H1 (cell line): Measurements from ENCODE around the gene GALNT7. TPM values are rescaled to one million over a fixed set of nuclear protein-coding genes. Genes with fewer than 3 reads are reported as not detected.

Experiments used
- CTCF ChIA-PET: fragments of 300-600 bp; sonication (Branson Sonifier 250); formaldehyde crosslinking; loops from one replicate; lab custom pipeline; 2021; ENCODE audit not compliant: partially characterized antibody; lab: Charles Lee
- POLR2A ChIA-PET: fragments of 300-600 bp; sonication (Branson Sonifier 250); formaldehyde crosslinking; loops from one replicate; lab custom pipeline; 2021; ENCODE audit warnings: inconsistent platforms; ENCODE audit not compliant: partially characterized antibody; lab: Charles Lee
- DNase-seq, 2 experiments: peaks; one replicate each; pipeline versions ENCODE4 v3.0.0 to v3.0.0-alpha.2; 2010 to 2022; ENCODE audit warnings: low spot score in 2 of 2, low read depth in 1 of 2, mixed read lengths in 1 of 2
- FAIRE-seq: peaks from 2 replicates; lab custom pipeline; 2011; peaks lifted over from hg19 to GRCh38; lab: Jason Lieb, UNC
- H2AFZ ChIP-seq: 2 replicates; pipeline ENCODE4 v1.8.1; 2012; ENCODE audit warnings: low read length, inconsistent platforms
- H2AK5ac ChIP-seq: 2 replicates; pipeline ENCODE4 v1.6.1; 2013; ENCODE audit warnings: low read depth, low read length
- H2BK120ac ChIP-seq: replicated peaks from 2 replicates; pipeline ENCODE3; 2013; ENCODE audit warnings: low read depth, low read length, inconsistent platforms
- H2BK12ac ChIP-seq: 2 replicates; pipeline ENCODE4 v1.6.1; 2013; ENCODE audit warnings: low read depth, low read length
- H2BK15ac ChIP-seq: 2 replicates; pipeline ENCODE4 v1.6.1; 2013; ENCODE audit warnings: low read length
- H2BK20ac ChIP-seq: 2 replicates; pipeline ENCODE4 v1.6.1; 2013; ENCODE audit warnings: low read length
- H2BK5ac ChIP-seq: 2 replicates; pipeline ENCODE4 v1.6.1; 2013; ENCODE audit warnings: low read depth, low read length
- H3K14ac ChIP-seq: 2 replicates; pipeline ENCODE4 v1.6.1; 2013; ENCODE audit warnings: inconsistent platforms; ENCODE audit not compliant: insufficient read length
- H3K18ac ChIP-seq: 2 replicates; pipeline ENCODE4 v1.6.1; 2013; ENCODE audit warnings: low read length; ENCODE audit errors: extremely low read depth
- H3K23ac ChIP-seq: 2 replicates; pipeline ENCODE4 v1.6.1; 2013; ENCODE audit warnings: inconsistent platforms; ENCODE audit not compliant: insufficient read length
- H3K23me2 ChIP-seq: 2 replicates; pipeline ENCODE4 v1.6.1; 2013; ENCODE audit warnings: low read depth, low read length
- H3K27ac ChIP-seq: 2 replicates; pipeline ENCODE4 v1.6.1; 2011; ENCODE audit warnings: low read depth, low read length, inconsistent platforms
- H3K27me3 ChIP-seq, 4 experiments: replicated peaks in 1 of 4; 1 replicate in 1 of 4; 2 replicates in 3 of 4; pipeline versions ENCODE4 v1.6.1 to v1.8.1; 2011 to 2013; ENCODE audit warnings: low read length in 3 of 4, mild to moderate bottlenecking in 3 of 4, inconsistent platforms in 2 of 4, mixed read lengths in 2 of 4, moderate library complexity in 1 of 4; ENCODE audit not compliant: control insufficient read depth in 3 of 4, insufficient read depth in 3 of 4; ENCODE audit errors: extremely low read depth in 1 of 4
- H3K36me3 ChIP-seq, 4 experiments: 2 replicates each; pipeline versions ENCODE4 v1.6.1 to v1.8.1; 2011 to 2013; ENCODE audit warnings: mild to moderate bottlenecking in 4 of 4, low read length in 3 of 4, moderate library complexity in 2 of 4, control low read depth in 1 of 4, inconsistent platforms in 1 of 4; ENCODE audit not compliant: insufficient read depth in 4 of 4, control insufficient read depth in 2 of 4
- H3K4ac ChIP-seq: replicated peaks from 2 replicates; pipeline ENCODE3; 2013; ENCODE audit warnings: low read length, low read depth, mixed read lengths, inconsistent platforms; ENCODE audit not compliant: insufficient read length
- H3K4me1 ChIP-seq, 4 experiments: replicated peaks in 1 of 4; 1 replicate in 1 of 4; 2 replicates in 3 of 4; pipeline versions ENCODE4 v1.6.1 to v1.8.1; 2011 to 2013; ENCODE audit warnings: low read length in 3 of 4, inconsistent platforms in 2 of 4, mixed read lengths in 1 of 4; ENCODE audit not compliant: insufficient read depth in 4 of 4, control insufficient read depth in 3 of 4
- H3K4me2 ChIP-seq, 2 experiments: 2 replicates each; pipeline versions ENCODE4 v1.6.1 to v1.8.1; 2011 to 2013; ENCODE audit warnings: low read depth in 2 of 2, low read length in 2 of 2, control low read depth in 1 of 2, inconsistent platforms in 1 of 2, mild to moderate bottlenecking in 1 of 2; ENCODE audit not compliant: insufficient read depth in 1 of 2
- H3K4me3 ChIP-seq, 4 experiments: fragments of 200-600, 300-600 bp in 1 of 4; sonication (generic), shearing (Covaris generic), sonication (Bioruptor Twin) in 1 of 4; 2 replicates each; pipeline versions ENCODE4 v1.5.1 to v1.8.1; 2011 to 2016; ENCODE audit warnings: low read length in 4 of 4, low read depth in 3 of 4, control low read depth in 2 of 4, inconsistent platforms in 2 of 4, mild to moderate bottlenecking in 2 of 4, mixed read lengths in 1 of 4, moderate library complexity in 1 of 4; ENCODE audit not compliant: insufficient read depth in 2 of 4; ENCODE audit errors: extremely low read depth in 1 of 4
- H3K56ac ChIP-seq: replicated peaks from 2 replicates; pipeline ENCODE3; 2013; ENCODE audit warnings: low read depth, mild to moderate bottlenecking, mixed read lengths, low read length, inconsistent platforms; ENCODE audit not compliant: insufficient read length
- H3K79me1 ChIP-seq: 2 replicates; pipeline ENCODE4 v1.6.1; 2013; ENCODE audit warnings: low read depth, low read length, control low read depth
- H3K79me2 ChIP-seq, 2 experiments: 2 replicates each; pipeline versions ENCODE4 v1.6.1 to v1.8.1; 2012 to 2013; ENCODE audit warnings: low read length in 2 of 2, mild to moderate bottlenecking in 2 of 2, inconsistent platforms in 1 of 2; ENCODE audit not compliant: insufficient read depth in 2 of 2, control insufficient read depth in 1 of 2
- H3K9ac ChIP-seq, 4 experiments: replicated peaks in 1 of 4; 1 replicate in 1 of 4; 2 replicates in 3 of 4; pipeline versions ENCODE4 v1.6.1 to v1.8.1; 2011 to 2013; ENCODE audit warnings: low read depth in 3 of 4, low read length in 3 of 4, control low read depth in 2 of 4, mild to moderate bottlenecking in 2 of 4, moderate library complexity in 2 of 4, inconsistent platforms in 1 of 4; ENCODE audit errors: extremely low read depth in 1 of 4
- H3K9me3 ChIP-seq, 2 experiments: 2 replicates each; pipeline versions ENCODE4 v1.6.1 to v1.8.1; 2012 to 2013; ENCODE audit warnings: mild to moderate bottlenecking in 2 of 2, moderate library complexity in 2 of 2, control low read depth in 1 of 2, inconsistent platforms in 1 of 2, low read depth in 1 of 2, low read length in 1 of 2, mixed read lengths in 1 of 2; ENCODE audit not compliant: insufficient read depth in 2 of 2
- H4K20me1 ChIP-seq, 2 experiments: replicated peaks in 1 of 2; 2 replicates each; pipeline versions ENCODE3 to v1.8.1; 2011 to 2013; ENCODE audit warnings: inconsistent platforms in 2 of 2, low read length in 2 of 2, mild to moderate bottlenecking in 1 of 2; ENCODE audit not compliant: insufficient read depth in 2 of 2, control insufficient read depth in 1 of 2
- H4K5ac ChIP-seq: 2 replicates; pipeline ENCODE4 v1.6.1; 2013; ENCODE audit warnings: low read length, low read depth, mixed read lengths, inconsistent platforms; ENCODE audit not compliant: insufficient read length
- H4K8ac ChIP-seq: 2 replicates; pipeline ENCODE4 v1.8.0; 2013; ENCODE audit warnings: mild to moderate bottlenecking, moderate library complexity, low read length, inconsistent platforms; ENCODE audit not compliant: insufficient read depth; ENCODE audit errors: extremely low read depth
- H4K91ac ChIP-seq: replicated peaks from 2 replicates; pipeline ENCODE3; 2013; ENCODE audit warnings: low read length, mixed read lengths, inconsistent platforms; ENCODE audit not compliant: insufficient read length
- BACH1 ChIP-seq: IDR thresholded peaks from 2 replicates; pipeline ENCODE4 v1.6.1; 2012; ENCODE audit warnings: low read length, improper control_type of control experiment
- CHD1 ChIP-seq: IDR thresholded peaks from 2 replicates; pipeline ENCODE4 v1.6.1; 2012; ENCODE audit warnings: low read depth, low read length, improper control_type of control experiment
- CREB1 ChIP-seq: IDR thresholded peaks from 2 replicates; pipeline ENCODE4 v1.6.1; 2012; ENCODE audit warnings: inconsistent platforms
- JUND ChIP-seq: IDR thresholded peaks from 2 replicates; pipeline ENCODE4 v1.6.1; 2011; ENCODE audit warnings: mild to moderate bottlenecking, improper control_type of control experiment, low read length
- KDM1A ChIP-seq: fragments of 200-600, 300-600 bp; sonication (generic); IDR thresholded peaks from 2 replicates; pipeline ENCODE4 v1.7.1; 2016; ENCODE audit warnings: mild to moderate bottlenecking, low read length, borderline replicate concordance
- POU5F1 ChIP-seq: IDR thresholded peaks from 2 replicates; pipeline ENCODE4 v1.6.1; 2011; ENCODE audit warnings: low read depth, mild to moderate bottlenecking, low read length, moderate library complexity
- SRF ChIP-seq: IDR thresholded peaks from 2 replicates; pipeline ENCODE4 v1.6.1; 2011; ENCODE audit warnings: mild to moderate bottlenecking, low read depth, low read length, moderate library complexity
- WGBS, 2 experiments: shearing (Covaris generic) in 1 of 2; methylation state at CpG; one replicate each; pipeline versions ENCODE4 v1.1.6 to v1.1.7; 2013 to 2015; ENCODE audit warnings: low lambda C conversion rate in 2 of 2, mixed read lengths in 2 of 2, inconsistent platforms in 1 of 2, low coverage in 1 of 2, missing lambda C conversion rate in 1 of 2; ENCODE audit not compliant: insufficient replicate concordance in 2 of 2, insufficient coverage in 1 of 2, insufficient read length in 1 of 2; ENCODE audit errors: extremely low coverage in 1 of 2, missing lambda C conversion rate in 1 of 2; 5-methylcytosine and 5-hydroxymethylcytosine counted together
- polyA plus RNA-seq, 7 experiments: library from polyadenylated mRNA; depleted of rRNA in 3 of 7; stranded (reverse) in 5 of 7; unstranded in 2 of 7; fragments of >200 nt in 5 of 7; fragments of 200-250 nt in 2 of 7; gene quantifications; 1 replicate in 5 of 7; 2 replicates in 1 of 7; 4 replicates in 1 of 7; pipeline versions ENCODE4 v1.2.1 to v1.2.3, GENCODE V29; 2011 to 2013; ENCODE audit warnings: missing spikeins in 2 of 7, mixed read lengths in 2 of 7
- total RNA-seq: library from RNA; stranded (reverse); fragmentation: NEBNext Ultra II Directional; extraction: Animal tissue kit (Norgen Biotek cat#: 25700); gene quantifications from 2 replicates; pipeline ENCODE4 v1.2.1, GENCODE V29; 2021
- TF ChIP-seq, protein P1 (sequence below): IDR thresholded peaks from 2 replicates; pipeline ENCODE4 v1.6.1; 2012; ENCODE audit warnings: inconsistent platforms
- TF ChIP-seq, protein P2 (sequence below), 3 experiments: IDR thresholded peaks; 1 replicate in 2 of 3; 2 replicates in 1 of 3; pipeline versions ENCODE4 v1.5.1 to v1.6.1; 2011; ENCODE audit warnings: low read length in 3 of 3, mild to moderate bottlenecking in 3 of 3, inconsistent platforms in 2 of 3, low read depth in 1 of 3, moderate library complexity in 1 of 3; ENCODE audit not compliant: insufficient read depth in 1 of 3; ENCODE audit errors: control extremely low read depth in 1 of 3

Gene GALNT7
- total and polyA plus RNA-seq, 2 of the 8 experiments (the other 6 are each of a cell fraction or from before 2014, with no cell fraction given), result 22.4 to 85.5 TPM

DNA sequence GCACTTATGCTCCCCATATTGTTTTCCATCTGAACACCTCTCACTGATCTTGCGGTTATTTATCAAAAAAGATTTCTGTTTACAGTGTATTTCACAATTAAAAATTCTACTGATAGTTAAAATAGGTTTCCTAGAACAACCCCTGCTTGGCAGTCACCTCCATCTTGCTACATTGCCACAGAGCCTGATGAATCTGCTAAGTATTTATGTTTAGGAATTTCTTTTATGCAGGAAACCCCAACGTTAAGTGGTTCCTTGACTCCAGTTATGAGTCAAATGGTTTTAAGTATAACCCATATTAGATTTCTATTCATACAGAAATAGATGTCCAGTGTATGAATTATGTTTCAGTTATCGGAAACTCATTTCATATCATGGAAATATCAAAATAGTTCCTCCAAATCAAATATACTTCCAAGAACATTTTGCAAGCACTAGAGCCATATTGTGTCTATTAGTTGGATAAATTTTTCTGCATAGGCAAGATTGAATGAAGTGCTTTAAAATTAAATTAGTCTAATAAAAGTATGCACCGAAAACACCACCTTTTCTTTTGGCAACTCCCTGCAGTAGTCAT, 20.6 kb downstream of the GALNT7 start:
- WGBS, 2 experiments, result 93% methylated on average over 4 of the region's 4 CpGs; no CpG with 5 or more reads in 1 of the 2 experiments
- TF ChIP-seq SRF (no peak), CHD1 (no peak), CREB1 (no peak), KDM1A (no peak), BACH1 (no peak), POU5F1 (no peak), JUND (no peak)
- TF ChIP-seq, protein P1, sequence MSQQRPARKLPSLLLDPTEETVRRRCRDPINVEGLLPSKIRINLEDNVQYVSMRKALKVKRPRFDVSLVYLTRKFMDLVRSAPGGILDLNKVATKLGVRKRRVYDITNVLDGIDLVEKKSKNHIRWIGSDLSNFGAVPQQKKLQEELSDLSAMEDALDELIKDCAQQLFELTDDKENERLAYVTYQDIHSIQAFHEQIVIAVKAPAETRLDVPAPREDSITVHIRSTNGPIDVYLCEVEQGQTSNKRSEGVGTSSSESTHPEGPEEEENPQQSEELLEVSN, result no peak
- TF ChIP-seq, protein P2, sequence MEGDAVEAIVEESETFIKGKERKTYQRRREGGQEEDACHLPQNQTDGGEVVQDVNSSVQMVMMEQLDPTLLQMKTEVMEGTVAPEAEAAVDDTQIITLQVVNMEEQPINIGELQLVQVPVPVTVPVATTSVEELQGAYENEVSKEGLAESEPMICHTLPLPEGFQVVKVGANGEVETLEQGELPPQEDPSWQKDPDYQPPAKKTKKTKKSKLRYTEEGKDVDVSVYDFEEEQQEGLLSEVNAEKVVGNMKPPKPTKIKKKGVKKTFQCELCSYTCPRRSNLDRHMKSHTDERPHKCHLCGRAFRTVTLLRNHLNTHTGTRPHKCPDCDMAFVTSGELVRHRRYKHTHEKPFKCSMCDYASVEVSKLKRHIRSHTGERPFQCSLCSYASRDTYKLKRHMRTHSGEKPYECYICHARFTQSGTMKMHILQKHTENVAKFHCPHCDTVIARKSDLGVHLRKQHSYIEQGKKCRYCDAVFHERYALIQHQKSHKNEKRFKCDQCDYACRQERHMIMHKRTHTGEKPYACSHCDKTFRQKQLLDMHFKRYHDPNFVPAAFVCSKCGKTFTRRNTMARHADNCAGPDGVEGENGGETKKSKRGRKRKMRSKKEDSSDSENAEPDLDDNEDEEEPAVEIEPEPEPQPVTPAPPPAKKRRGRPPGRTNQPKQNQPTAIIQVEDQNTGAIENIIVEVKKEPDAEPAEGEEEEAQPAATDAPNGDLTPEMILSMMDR (IDR thresholded peaks at IDR 0.05; ENCODE audit: control extremely low read depth in 1 of 3, insufficient read depth in 1 of 3, low read depth in 1 of 3, low read length in 3 of 3), result no peak
- Histone ChIP-seq H2AFZ (no peak overlapping the region), H2BK20ac (no peak overlapping the region), H4K91ac (no peak overlapping the region), H2BK5ac (no peak overlapping the region), H2BK120ac (no peak overlapping the region), H3K4me3 (no peak overlapping the region), H3K9me3 (peaks cover 0 to 2% of the 10 kb centered on the region in 2 experiments; a peak in 1 of 4 replicates), H3K23me2 (no peaks in the 10 kb centered on the region), H3K27ac (no peak overlapping the region), H3K9ac (no peak overlapping the region), H3K56ac (no peak overlapping the region), H2BK12ac (no peak overlapping the region), H3K79me2 (peaks cover 3 to 100% of the 10 kb centered on the region in 2 experiments), H2AK5ac (no peak overlapping the region), H4K5ac (no peak overlapping the region), H3K36me3 (no peaks in the 10 kb centered on the region), H3K27me3 (no peaks in the 10 kb centered on the region), H3K4me1 (peaks cover 0 to 17% (median 2%) of the 10 kb centered on the region in 4 experiments; a peak in 3 of 7 replicates), H3K23ac (no peak overlapping the region), H2BK15ac (no peak overlapping the region), H3K4me2 (no peak overlapping the region), H3K14ac (no peak overlapping the region), H3K4ac (no peak overlapping the region), H4K8ac (no peak overlapping the region), H3K79me1 (no peaks in the 10 kb centered on the region; the same call in 1 of the 2 replicates), H3K18ac (no peak overlapping the region), H4K20me1 (peaks cover 0 to 3% of the 10 kb centered on the region in 2 experiments)
- FAIRE-seq, result no peak
- CTCF ChIA-PET, result no interaction called here
- POLR2A ChIA-PET, result no interaction called here
- no peak for DNase-seq
